NCI-H2107 treated with DMSO at 0.1 percent for 48 hours (cell line): ENCODE data around the gene COX5B.
A peak's percentile ranks its signal among the peaks of the same experiment; 100 is the strongest.

Experiments used
- DNase-seq: peaks from one replicate; lab custom pipeline; 2025; ENCODE audit not compliant: unreplicated experiment; lab: John Stamatoyannopoulos, UW

The COX5B gene

GRCh38 chr2:97653874-97654273 is 8.0 kb downstream of the COX5B start:
- DNase-seq = no peak

DNA sequence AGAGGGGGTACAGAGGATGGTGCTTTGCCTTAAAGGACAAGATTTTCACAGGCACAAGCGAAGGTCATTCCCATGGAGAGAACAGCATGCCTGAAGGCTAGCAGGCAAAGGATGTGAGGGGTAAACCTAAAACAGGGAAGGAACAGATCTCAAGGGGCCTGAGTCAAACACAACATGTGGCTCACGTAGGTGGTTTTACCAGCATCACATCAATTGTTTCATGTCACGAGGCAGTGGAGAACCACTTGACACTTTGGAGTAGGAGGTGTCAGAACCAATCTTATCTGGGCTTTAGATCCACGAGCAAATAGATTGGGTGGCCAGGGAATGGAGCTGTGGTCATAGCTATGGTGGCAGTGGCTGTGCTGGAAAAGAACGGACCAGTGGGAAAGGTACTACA is 8.4 kb downstream of the COX5B start:
- no peak for DNase-seq

- no peak for DNase-seq
Measured at GRCh38 chr2:97654791-97655190, 8.9 kb downstream of the COX5B start.

GRCh38 chr2:97656129-97656755 is 10.4 kb downstream of the COX5B start:
- DNase-seq = no peak

GRCh38 chr2:97656905-97657587 is 11.2 kb downstream of the COX5B start:
- DNase-seq = no peak

DNA sequence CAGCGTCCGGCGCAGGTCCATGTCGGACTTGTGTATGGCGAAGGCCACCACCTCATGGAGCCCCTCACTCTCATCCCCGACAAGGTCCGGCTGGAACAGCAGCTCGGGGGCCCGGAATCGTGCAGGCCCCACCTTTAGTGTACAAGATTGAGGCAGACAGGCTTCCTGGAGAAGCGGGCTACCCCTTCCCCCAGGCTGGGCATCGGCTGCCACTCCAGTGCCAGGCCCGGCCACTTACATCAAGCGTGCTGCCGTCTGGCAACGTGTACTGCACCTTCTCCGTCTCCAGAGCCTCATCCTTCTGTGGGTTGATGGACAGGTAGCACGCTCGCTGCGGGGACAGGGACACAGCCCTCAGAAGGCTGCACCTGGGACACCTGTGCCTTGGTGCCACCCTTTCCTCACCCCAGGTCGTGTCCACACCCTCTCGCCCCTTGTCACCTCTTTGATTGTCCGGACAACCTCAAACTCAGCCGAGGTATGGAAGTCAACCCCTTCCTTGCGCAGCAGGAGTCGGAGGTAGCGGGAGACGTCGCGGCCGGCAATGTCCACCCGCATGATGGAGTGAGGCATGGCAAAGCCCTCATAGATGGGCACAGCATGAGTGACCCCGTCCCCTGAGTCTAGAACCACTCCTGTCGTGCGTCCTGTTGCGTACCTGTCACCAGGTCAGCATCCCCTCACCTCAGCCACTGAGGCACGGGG is 12.3 kb downstream of the COX5B start:
- no peak for DNase-seq

- no peak for DNase-seq
Measured at GRCh38 chr2:97658691-97659157, 12.9 kb downstream of the COX5B start.

DNA sequence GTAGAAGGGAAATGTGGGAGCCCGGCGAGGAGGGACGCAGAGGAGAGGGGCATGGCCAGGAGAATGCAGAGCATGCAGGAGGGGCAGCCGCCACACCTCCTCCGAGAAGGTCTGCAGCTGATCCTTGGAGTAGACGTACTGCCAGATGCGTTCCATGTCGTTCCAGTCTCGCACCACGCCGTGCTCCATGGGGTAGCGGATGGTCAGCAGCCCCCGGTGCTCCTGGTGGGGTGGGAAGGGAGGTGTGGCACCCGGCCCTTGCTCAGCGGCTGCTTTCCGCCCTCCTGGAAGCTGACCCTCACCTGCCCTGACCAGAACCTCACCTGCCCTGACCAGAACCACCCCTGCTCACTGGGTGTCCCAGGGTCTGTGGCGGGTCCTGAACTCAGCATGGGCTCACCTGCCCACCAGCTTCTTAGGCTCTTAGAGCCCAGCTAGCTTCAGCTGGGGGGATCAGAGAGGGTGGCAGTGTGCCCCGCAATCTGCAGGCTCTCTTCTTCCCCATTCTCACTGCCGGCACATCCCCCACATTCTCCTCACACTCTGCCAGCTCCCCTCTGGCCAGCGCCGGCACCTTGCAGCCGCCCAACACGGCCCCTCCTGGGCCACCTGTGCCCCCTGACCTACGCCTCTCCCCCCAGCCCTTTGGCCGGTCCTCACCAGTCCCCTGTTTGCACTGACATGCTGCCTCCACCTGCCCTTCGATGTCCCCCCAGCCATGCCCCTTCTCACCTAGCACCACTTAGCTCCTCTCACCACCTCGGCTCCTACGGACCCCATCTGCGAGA is 13.6 kb downstream of the COX5B start:
- no peak for DNase-seq

- no peak for DNase-seq
Measured at GRCh38 chr2:97660044-97660774, 14.3 kb downstream of the COX5B start.

GRCh38 chr2:97660775-97661389 is 15.0 kb downstream of the COX5B start:
- DNase-seq = no peak

DNA sequence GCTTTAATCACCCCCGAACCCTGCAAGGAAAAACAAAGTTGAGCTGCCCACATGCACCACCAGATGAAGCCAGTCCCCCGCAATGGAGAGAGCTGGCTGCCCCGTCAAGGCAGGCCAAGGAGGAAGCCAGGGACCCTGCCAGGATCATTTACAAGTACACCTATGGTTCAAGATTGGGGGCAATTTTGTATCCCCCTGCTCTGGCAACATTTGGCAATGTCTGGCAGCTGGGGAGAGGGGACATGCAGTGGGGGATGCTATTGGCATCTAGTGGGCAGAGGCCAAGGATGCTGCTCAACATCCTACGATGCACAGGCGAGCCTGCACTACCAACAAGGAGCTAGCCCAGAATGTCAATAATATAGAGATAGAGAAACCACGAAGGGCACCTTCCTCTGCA is 16.1 kb downstream of the COX5B start:
- no peak for DNase-seq

DNA sequence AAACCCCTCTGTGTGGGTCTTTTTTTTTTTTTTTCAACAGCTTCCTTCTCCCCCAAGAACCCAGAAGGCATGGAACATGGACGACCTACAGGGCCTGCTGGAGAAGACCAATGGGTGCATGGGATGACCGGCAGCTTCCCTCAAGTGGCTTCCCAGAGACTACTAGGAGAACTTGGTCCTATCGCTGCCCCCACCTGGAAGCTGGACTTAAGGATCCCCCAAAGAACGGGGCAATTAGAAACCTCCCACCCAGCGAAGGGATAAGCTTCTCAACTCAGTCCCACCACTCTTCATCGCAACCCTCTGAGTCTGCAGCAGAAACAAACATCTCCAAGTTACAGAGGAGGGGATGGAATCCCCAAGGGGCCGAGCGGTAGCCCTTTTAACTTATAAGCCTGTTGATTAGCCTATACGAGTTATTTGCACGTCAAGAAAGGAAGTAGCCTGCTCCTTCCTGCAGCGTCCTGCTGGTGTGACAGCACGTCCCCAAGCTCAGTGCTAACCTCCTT is 16.6 kb downstream of the COX5B start:
- DNase-seq = no peak

- peak; percentile 32 for DNase-seq
Measured at GRCh38 chr2:97662895-97663625, 17.2 kb downstream of the COX5B start.

GRCh38 chr2:97663626-97663961 is 17.7 kb downstream of the COX5B start:
- no peak for DNase-seq

- peak; percentile 97 for DNase-seq
Measured at GRCh38 chr2:97663962-97664635, 18.2 kb downstream of the COX5B start, which contains the start of gene ACTR1B. ACTR1B (minus strand) TSS chr2:97664044; CDS start chr2:97663890, 154 bp downstream.

- DNase-seq = no peak
Measured at GRCh38 chr2:97664636-97664970, 18.7 kb downstream of the COX5B start.

DNA sequence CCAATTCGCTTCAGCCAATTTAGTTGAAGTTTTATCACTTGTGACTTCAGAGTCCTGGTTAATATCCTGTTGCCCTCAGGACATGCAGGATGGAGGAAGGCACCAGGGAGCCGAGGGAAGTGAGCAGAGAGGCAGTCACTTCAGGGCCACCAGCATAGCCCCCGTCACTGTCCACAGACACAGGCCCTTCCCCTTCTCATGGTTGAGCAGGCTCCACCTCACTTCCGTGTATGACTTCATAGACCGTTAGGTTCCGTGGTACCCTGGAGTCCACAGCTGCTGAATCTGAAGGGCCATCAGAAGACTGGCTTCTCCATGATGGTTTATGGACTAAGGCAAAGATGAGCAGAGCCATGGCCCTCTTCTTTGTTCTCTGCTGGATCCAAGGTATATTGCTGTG is 23.6 kb downstream of the COX5B start, which contains the start of gene C2orf92:
Gene C2orf92 (plus strand): TSS at position 266 of the 400 bp plus-strand sequence. CDS start 76 bp downstream, at position 342.
- no peak for DNase-seq

DNA sequence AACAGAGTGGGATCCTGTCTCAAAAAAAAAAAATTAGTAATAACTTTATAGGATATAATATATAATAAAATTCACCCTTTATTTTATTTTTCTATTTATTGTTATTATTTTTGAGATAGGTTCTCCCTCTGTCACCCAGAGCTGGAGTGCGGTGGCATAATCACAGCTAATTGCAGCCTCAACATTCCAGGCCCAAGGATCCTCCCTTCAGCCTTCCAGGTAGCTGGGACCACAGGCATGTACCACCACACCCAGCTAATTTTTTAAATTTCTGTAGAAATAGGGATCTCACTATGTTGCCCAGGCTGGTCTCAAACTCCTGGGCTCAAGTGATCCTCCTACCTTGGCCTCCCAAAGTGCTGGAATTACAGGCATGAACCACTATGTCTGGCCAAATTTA is 24.6 kb downstream of the COX5B start:
- DNase-seq = no peak

DNA sequence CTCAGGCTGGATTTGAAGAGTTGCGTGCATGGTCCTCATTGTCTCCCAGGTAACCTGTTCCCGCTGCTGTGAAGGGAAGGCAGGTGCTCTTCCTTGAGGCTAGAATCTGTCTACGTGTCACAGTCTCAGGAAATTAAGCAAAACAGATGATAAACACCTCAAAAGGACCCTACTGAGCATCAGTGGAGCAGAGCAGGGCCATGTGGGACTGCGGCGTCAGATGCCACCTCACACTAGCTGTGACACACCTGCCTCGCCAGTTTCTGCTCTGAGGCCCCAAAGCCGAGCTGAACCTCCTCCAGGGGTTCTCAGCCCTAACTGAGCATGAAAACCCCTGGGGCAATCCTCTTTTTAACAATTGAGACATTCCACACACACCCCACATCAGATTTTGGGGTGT is 25.7 kb downstream of the COX5B start:
- DNase-seq = no peak
